GM13977 (cell line): ENCODE results near the gene SUCLG1.
"Not testable (repeated sequence)": the region's sequence is repeated elsewhere in the genome, so short reads cannot be mapped to it uniquely, and the experiment has no call there.

Experiments used
- DNase-seq: peaks from one replicate; pipeline ENCODE4 v3.0.0; 2012; ENCODE audit warnings: low spot score
- in situ Hi-C: fragments of 300-500 bp; cut with MboI; formaldehyde crosslinking; loops from one replicate; pipeline ENCODE4 v1.12.0; 2022; ENCODE audit warnings: low sequenced_read_pairs, low pct_unique_long_range_greater_than_20kb, mixed read lengths, inconsistent platforms; ENCODE audit not compliant: unreplicated experiment
- TF ChIP-seq, protein P1 (sequence below): IDR thresholded peaks from 2 replicates; pipeline ENCODE4 v1.5.1; 2012; ENCODE audit warnings: mild to moderate bottlenecking, control low read depth; ENCODE audit not compliant: insufficient read depth; ENCODE audit errors: extremely low read depth, missing control alignments

Gene SUCLG1

DNA sequence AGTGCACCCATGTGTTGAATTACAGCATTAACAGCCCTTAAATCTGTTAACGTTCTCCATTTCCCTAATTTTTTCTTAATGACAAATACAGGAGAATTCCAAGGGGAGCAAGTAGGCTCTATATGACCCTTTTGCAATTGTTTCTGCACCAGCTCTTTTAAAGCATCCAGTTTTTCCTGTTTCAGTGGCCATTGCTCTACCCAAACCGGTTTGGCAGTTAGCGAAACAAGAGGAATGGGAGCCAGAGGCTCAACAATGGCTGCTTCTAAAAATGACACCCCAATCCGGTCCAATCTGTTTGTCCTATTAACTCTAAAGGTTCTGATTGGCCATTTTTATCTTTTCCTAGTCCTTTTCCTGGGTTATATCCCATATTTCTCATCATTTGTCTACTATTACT, 15.1 kb upstream of the SUCLG1 start:
- in situ Hi-C loops, result no loop called here
- TF ChIP-seq, protein P1, sequence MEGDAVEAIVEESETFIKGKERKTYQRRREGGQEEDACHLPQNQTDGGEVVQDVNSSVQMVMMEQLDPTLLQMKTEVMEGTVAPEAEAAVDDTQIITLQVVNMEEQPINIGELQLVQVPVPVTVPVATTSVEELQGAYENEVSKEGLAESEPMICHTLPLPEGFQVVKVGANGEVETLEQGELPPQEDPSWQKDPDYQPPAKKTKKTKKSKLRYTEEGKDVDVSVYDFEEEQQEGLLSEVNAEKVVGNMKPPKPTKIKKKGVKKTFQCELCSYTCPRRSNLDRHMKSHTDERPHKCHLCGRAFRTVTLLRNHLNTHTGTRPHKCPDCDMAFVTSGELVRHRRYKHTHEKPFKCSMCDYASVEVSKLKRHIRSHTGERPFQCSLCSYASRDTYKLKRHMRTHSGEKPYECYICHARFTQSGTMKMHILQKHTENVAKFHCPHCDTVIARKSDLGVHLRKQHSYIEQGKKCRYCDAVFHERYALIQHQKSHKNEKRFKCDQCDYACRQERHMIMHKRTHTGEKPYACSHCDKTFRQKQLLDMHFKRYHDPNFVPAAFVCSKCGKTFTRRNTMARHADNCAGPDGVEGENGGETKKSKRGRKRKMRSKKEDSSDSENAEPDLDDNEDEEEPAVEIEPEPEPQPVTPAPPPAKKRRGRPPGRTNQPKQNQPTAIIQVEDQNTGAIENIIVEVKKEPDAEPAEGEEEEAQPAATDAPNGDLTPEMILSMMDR, result no peak
- no peak for DNase-seq

DNA sequence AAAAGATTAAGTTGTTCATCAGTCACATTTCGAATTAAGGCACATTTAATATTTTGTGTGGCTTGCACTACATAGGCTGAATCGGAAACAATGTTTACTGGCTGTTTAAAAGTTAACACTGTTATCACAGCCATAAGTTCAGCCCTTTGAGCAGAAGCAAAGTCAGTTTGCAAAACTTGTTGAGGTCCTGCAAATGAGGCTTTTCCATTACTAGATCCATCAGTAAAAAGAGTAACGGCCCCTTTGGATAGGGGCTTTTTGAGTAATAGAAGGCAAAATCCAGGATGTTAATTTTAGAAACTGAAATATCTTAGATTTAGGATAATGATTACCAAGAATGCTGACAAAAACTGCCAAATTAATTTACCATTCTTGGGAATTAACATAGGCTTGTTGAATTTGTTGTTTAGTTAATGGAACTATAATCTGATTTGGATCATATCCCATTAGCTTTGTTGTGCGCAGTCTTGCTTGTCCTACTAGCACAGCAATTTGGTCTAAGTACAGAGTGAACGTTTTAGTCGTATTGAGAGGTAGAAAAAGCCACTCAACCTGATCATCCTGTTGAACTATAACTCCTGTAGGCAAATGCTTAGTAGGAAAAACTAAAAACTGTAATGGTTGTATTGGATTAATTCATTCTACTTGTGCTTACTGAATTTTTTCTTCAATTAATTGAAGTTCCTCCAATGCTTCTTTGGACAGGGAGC, 13.9 kb upstream of the SUCLG1 start:
- in situ Hi-C loops, result no loop called here
- TF ChIP-seq, protein P1, result no peak

DNA sequence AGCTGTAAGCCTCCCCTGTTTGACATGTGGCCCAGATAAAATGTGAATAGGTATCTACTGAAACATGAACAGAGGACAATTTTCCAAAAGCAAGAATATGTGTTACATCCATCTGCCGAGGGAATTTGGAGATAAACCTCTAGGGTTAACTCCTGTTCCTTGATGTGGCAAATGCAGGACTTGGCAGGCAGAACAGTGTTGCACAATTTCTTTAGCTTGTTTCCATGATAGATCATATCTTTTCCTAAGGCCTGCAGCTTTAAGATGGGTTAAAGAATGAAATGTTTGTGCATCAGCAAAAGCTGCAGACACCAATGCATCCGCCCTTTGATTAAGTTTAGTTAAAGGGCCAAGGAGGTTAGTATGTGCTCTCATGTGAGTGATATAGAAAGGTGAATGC, 13.3 kb upstream of the SUCLG1 start:
- DNase-seq, in situ Hi-C loops: not testable (repeated sequence)

More for the DNA sequence above, 13.9 kb upstream of the SUCLG1 start:
- no peak for DNase-seq

DNA sequence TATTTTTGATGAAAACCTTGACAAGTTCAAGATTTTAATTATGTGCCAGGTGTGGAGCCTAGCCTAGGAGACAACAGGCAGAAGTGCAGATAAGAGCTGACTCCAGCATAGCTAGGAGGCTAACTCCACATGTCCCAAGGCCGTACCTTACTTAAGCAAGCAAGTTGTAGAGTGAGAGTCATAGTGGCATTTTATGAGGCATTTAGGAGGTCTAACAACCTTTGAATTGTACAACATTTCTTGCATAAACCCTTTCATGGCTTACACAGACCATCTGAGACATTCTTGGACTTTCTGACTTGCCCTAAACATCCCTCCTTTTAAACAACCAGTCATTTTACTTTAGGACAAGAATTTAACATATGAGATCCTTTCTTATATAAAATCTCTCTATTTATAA, 8.3 kb upstream of the SUCLG1 start:
- TF ChIP-seq, protein P1, result no peak
- in situ Hi-C loops, result no loop called here
- no peak for DNase-seq

DNA sequence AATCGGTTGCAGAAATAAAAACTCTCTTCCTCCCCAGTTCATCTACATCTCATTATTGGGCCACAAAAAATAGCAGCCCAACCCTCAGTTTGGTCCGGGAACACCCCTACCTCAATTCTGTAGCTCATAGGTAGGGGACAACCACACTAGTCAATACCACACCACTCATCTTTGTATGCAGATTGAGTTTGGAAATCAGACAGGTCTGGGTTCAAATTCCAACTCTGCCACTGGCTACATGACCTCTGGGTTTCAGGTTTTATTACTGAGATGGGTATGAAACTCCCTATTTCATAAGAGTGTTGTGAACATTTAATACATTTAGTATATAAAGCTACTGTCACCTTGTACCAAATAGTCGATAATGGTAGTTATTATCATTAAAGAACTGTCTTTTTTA, 2.2 kb upstream of the SUCLG1 start:
- in situ Hi-C loops, result no loop called here
- DNase-seq, result no peak
- TF ChIP-seq, protein P1, result no peak

DNA sequence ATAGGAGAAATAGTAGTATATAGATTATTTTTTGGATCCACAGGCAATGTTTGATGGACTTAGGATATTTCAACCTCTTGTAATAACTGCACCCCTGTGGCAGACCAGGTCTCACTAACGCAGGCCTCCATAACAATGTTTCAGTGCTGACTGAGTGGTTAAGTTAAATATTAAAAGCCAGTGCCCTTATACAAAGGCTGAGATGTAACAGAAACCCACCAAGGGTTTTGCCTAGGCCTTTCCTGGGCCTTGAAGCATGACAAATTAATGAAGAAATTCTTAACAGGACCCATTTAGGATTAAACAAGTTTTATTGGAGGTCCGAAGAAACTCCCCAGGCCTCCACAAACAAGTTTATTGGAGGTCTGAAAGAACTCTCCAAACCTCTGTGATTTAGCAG, 1.6 kb upstream of the SUCLG1 start:
- TF ChIP-seq, protein P1, result no peak
- in situ Hi-C loops, result no loop called here
- DNase-seq, result no peak

DNA sequence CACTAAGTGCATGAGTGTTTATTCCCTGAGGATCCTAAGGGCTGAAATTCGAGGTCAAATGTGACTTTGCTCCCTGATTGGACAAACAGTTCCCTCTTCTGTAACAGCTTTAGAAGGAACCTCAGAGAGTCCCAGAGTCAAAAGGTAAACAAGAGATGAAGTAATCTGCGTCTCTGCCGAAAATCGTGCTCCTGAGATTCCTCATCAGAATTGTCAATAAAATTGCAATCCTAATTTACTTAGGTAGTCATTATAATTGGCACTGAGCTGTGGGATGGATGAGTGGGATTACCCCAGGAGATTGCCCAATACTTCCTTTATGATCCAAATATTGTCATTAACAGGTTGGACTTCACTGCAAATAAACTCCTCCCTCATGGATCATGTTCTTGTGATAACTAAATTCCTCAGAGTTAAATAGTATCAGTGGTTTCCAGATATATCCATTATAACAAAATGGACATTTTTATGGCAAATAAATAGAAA, 907 bp upstream of the SUCLG1 start:
- no peak for DNase-seq
- TF ChIP-seq, protein P1, result no peak

More for the DNA sequence above, 907 bp upstream of the SUCLG1 start:
- in situ Hi-C loops, result no loop called here
